Measurements from ENCODE around the gene P4HTM. TPM values are rescaled to one million over a fixed set of nuclear protein-coding genes. Genes with fewer than 3 reads are reported as not detected.

Gene P4HTM
- total and polyA plus RNA-seq, 2 of the 8 experiments (the other 6 are each of a cell fraction or from before 2014, with no cell fraction given) = 19.1 to 25.4 TPM

GRCh38 chr3:48974076-48974864 is 15.8 kb upstream of the P4HTM start:
- peaks cover 27 to 85% (median 63%) of the 10 kb centered on the region in 4 experiments for H3K36me3 ChIP-seq (ENCODE audit: control insufficient read depth in 2 of 4, insufficient read depth in 4 of 4, low read length in 3 of 4)
- POLR2A ChIA-PET (ENCODE audit: partially characterized antibody) = interaction anchor here (1.5 to 2.6 kb wide), 4 partner anchors 9 to 17 kb away, joined by 3 to 11 read pairs (median 7); no protein-coding TSS in a partner anchor
- TF ChIP-seq ASH2L (IDR thresholded peaks at IDR 0.05; ENCODE audit: low read length) (no peak), TCF12 (IDR thresholded peaks at IDR 0.05; ENCODE audit: low read depth, low read length) (no peak), SAP30 (IDR thresholded peaks at IDR 0.05; ENCODE audit: insufficient read depth, insufficient replicate concordance, low read length) (no peak), YY1 (IDR thresholded peaks at IDR 0.05; ENCODE audit: low read depth, low read length) (no peak), SIN3A (conservative IDR thresholded peaks at IDR 0.05 in 1 of 2, IDR thresholded peaks at IDR 0.05 in 1 of 2; ENCODE audit: low read depth in 1 of 2, low read length in 2 of 2) (no peak), JUN (IDR thresholded peaks at IDR 0.05; ENCODE audit: low read depth, low read length) (no peak), KDM1A (IDR thresholded peaks at IDR 0.05; ENCODE audit: borderline replicate concordance, low read length) (no peak), CHD1 (IDR thresholded peaks at IDR 0.05; ENCODE audit: low read depth, low read length) (no peak), HDAC6 (IDR thresholded peaks at IDR 0.05; ENCODE audit: low read depth, low read length) (no peak), PHF8 (conservative IDR thresholded peaks at IDR 0.05; ENCODE audit: low read depth, low read length) (no peak), FOSL1 (IDR thresholded peaks at IDR 0.05; ENCODE audit: insufficient read depth, low read depth, low read length) (no peak), EGR1 (IDR thresholded peaks at IDR 0.05; ENCODE audit: borderline replicate concordance, low read depth, low read length) (no peak), EZH2 (IDR thresholded peaks at IDR 0.05; ENCODE audit: low read depth, low read length, severe bottlenecking) (no peak)

More at GRCh38 chr3:48974076-48974864, 15.8 kb upstream of the P4HTM start:
- H3K14ac ChIP-seq (ENCODE audit: insufficient read length) = no peak overlapping the region
- 95% methylated on average over 10 of the region's 10 CpGs; no CpG with 5 or more reads in 1 of the 2 experiments for WGBS, 2 experiments (ENCODE audit: extremely low coverage in 1 of 2, insufficient coverage in 1 of 2, insufficient read length in 1 of 2, insufficient replicate concordance in 2 of 2, low coverage in 1 of 2, low lambda C conversion rate in 2 of 2, missing lambda C conversion rate in 1 of 2)
- no peaks in the 10 kb centered on the region for H3K23me2 ChIP-seq (ENCODE audit: low read depth, low read length)
- no peak overlapping the region for H3K27ac ChIP-seq (ENCODE audit: low read depth, low read length)
- H2AK5ac ChIP-seq (ENCODE audit: low read depth, low read length) = no peak overlapping the region
- no peaks in the 10 kb centered on the region for H3K4me1 ChIP-seq (replicated peaks in 1 of 4; ENCODE audit: control insufficient read depth in 3 of 4, insufficient read depth in 4 of 4, low read length in 3 of 4)
- no peaks in the 10 kb centered on the region for H3K79me1 ChIP-seq (ENCODE audit: low read depth, low read length)
- H2AFZ ChIP-seq (ENCODE audit: low read length) = no peak overlapping the region
- H4K5ac ChIP-seq (ENCODE audit: insufficient read length, low read depth, low read length) = no peak overlapping the region
- H3K4me3 ChIP-seq (ENCODE audit: extremely low read depth in 1 of 4, insufficient read depth in 2 of 4, low read depth in 3 of 4, low read length in 4 of 4) = no peak overlapping the region
- CTCF ChIA-PET (ENCODE audit: partially characterized antibody) = interaction anchor here (0.8 to 2.6 kb wide), 4 partner anchors 13 to 238 kb away, joined by 3 to 15 read pairs (median 4); no protein-coding TSS in a partner anchor
- no peak overlapping the region for H2BK20ac ChIP-seq (ENCODE audit: low read length)
- H2BK5ac ChIP-seq (ENCODE audit: low read depth, low read length) = no peak overlapping the region
- no peaks in the 10 kb centered on the region for H3K9me3 ChIP-seq (ENCODE audit: insufficient read depth in 2 of 2, low read depth in 1 of 2, low read length in 1 of 2)
- H2BK120ac ChIP-seq (replicated peaks; ENCODE audit: low read depth, low read length) = no peak overlapping the region
- H3K4me2 ChIP-seq (ENCODE audit: insufficient read depth in 1 of 2, low read depth in 2 of 2, low read length in 2 of 2) = no peak overlapping the region
- no peak overlapping the region for H3K23ac ChIP-seq (ENCODE audit: insufficient read length)
- no peak overlapping the region for H4K91ac ChIP-seq (replicated peaks; ENCODE audit: insufficient read length, low read length)
- no peak overlapping the region for H3K9ac ChIP-seq (replicated peaks in 1 of 4; ENCODE audit: extremely low read depth in 1 of 4, low read depth in 3 of 4, low read length in 3 of 4)
- H3K27me3 ChIP-seq (replicated peaks in 1 of 4; ENCODE audit: control insufficient read depth in 3 of 4, extremely low read depth in 1 of 4, insufficient read depth in 3 of 4, low read length in 3 of 4) = no peaks in the 10 kb centered on the region
- H4K20me1 ChIP-seq (replicated peaks in 1 of 2; ENCODE audit: control insufficient read depth in 1 of 2, insufficient read depth in 2 of 2, low read length in 2 of 2) = no peaks in the 10 kb centered on the region
- H3K79me2 ChIP-seq (ENCODE audit: control insufficient read depth in 1 of 2, insufficient read depth in 2 of 2, low read length in 2 of 2) = no peaks in the 10 kb centered on the region
- no peak overlapping the region for H4K8ac ChIP-seq (ENCODE audit: extremely low read depth, insufficient read depth, low read length)
- H3K56ac ChIP-seq (replicated peaks; ENCODE audit: insufficient read length, low read depth, low read length) = no peak overlapping the region
- no peak overlapping the region for H3K4ac ChIP-seq (replicated peaks; ENCODE audit: insufficient read length, low read depth, low read length)
- no peak overlapping the region for H2BK15ac ChIP-seq (ENCODE audit: low read length)
- DNase-seq (ENCODE audit: low read depth in 1 of 2, low spot score in 2 of 2) = no peak
- FAIRE-seq = no peak
- no peak overlapping the region for H2BK12ac ChIP-seq (ENCODE audit: low read depth, low read length)
- no peak overlapping the region for H3K18ac ChIP-seq (ENCODE audit: extremely low read depth, low read length)

Measured in H1 (cell line).